OCI-LY3 (cell line): Measurements from ENCODE around the gene CNOT10.
"Not testable (repeated sequence)": the region's sequence is repeated elsewhere in the genome, so short reads cannot be mapped to it uniquely, and the experiment has no call there.

Experiments
- H2AFZ ChIP-seq: fragments of 200-600, 300-600 bp; shearing (Covaris generic); 2 replicates; pipeline ENCODE4 v1.6.0; 2014; ENCODE audit warnings: antibody characterized with exemption, low read depth, low read length
- H3K27ac ChIP-seq: fragments of 200-600, 300-600 bp; sonication (generic); 2 replicates; pipeline ENCODE4 v1.5.1; 2014; ENCODE audit warnings: mild to moderate bottlenecking, low read length, moderate library complexity, mixed read lengths
- H3K27me3 ChIP-seq: fragments of 200-600, 300-600 bp; sonication (generic); 2 replicates; pipeline ENCODE4 v1.6.1; 2014; ENCODE audit warnings: low read depth, low read length, mixed read lengths
- H3K36me3 ChIP-seq: fragments of 200-600, 300-600 bp; sonication (generic); replicated peaks from 2 replicates; pipeline ENCODE3; 2014; ENCODE audit warnings: low read depth, low read length, mixed read lengths
- H3K4me1 ChIP-seq: fragments of 300-600, 200-600 bp; sonication (generic); 2 replicates; pipeline ENCODE4 v1.6.1; 2014; ENCODE audit warnings: low read length, mixed read lengths
- H3K4me2 ChIP-seq: fragments of 200-600, 300-600 bp; sonication (generic); 2 replicates; pipeline ENCODE4 v1.6.1; 2014; ENCODE audit warnings: low read length, mixed read lengths
- H3K4me3 ChIP-seq: fragments of 300-600, 200-600 bp; sonication (generic); 2 replicates; pipeline ENCODE4 v1.5.1; 2014; ENCODE audit warnings: antibody characterized with exemption, mild to moderate bottlenecking, low read length, moderate library complexity
- H3K79me2 ChIP-seq: fragments of 300-600, 200-600 bp; shearing (Covaris generic); 2 replicates; pipeline ENCODE4 v1.6.1; 2014; ENCODE audit warnings: mild to moderate bottlenecking, low read length, mixed read lengths
- H3K9ac ChIP-seq: fragments of 300-600, 200-600 bp; shearing (Covaris generic); 2 replicates; pipeline ENCODE4 v1.6.0; 2014; ENCODE audit warnings: mild to moderate bottlenecking, low read length, moderate library complexity
- H3K9me3 ChIP-seq: fragments of 200-600, 300-600 bp; shearing (Covaris generic); 2 replicates; pipeline ENCODE4 v1.6.1; 2014; ENCODE audit warnings: low read length, mixed read lengths; ENCODE audit not compliant: insufficient read depth
- H4K20me1 ChIP-seq: fragments of 200-600, 300-600 bp; sonication (generic); 2 replicates; pipeline ENCODE4 v1.6.1; 2016; ENCODE audit warnings: low read length, mixed read lengths; ENCODE audit not compliant: insufficient read depth
- CTCF ChIP-seq: fragments of 200-600, 300-600 bp; sonication (generic); IDR thresholded peaks from 2 replicates; pipeline ENCODE4 v1.5.1; 2014; ENCODE audit warnings: antibody characterized with exemption, low read length, low read depth
- EZH2phosphoT487 ChIP-seq: fragments of 200-600 bp; shearing (Covaris generic); IDR thresholded peaks from 2 replicates; pipeline ENCODE4 v1.6.1; 2018; ENCODE audit warnings: antibody characterized with exemption, mixed run types, low read depth

CNOT10 gene

GRCh38 chr3:32791833-32792232 lies 106.8 kb downstream of the CNOT10 start:
- no peak overlapping the region for H2AFZ ChIP-seq
- H3K4me3 ChIP-seq, result no peak overlapping the region
- no peaks in the 10 kb centered on the region for H3K36me3 ChIP-seq
- no peaks in the 10 kb centered on the region for H4K20me1 ChIP-seq
- no peaks in the 10 kb centered on the region for H3K79me2 ChIP-seq
- H3K27ac ChIP-seq, result no peak overlapping the region
- H3K27me3 ChIP-seq, result peaks cover 3% of the 10 kb centered on the region; the same call in 1 of the 2 replicates
- TF ChIP-seq EZH2phosphoT487 (no peak), CTCF (no peak)
- no peaks in the 10 kb centered on the region for H3K4me1 ChIP-seq
- H3K9ac ChIP-seq, result no peak overlapping the region
- no peaks in the 10 kb centered on the region for H3K9me3 ChIP-seq
- no peak overlapping the region for H3K4me2 ChIP-seq

GRCh38 chr3:32794487-32795308 lies 109.7 kb downstream of the CNOT10 start:
- Histone ChIP-seq H3K4me2 (no peak overlapping the region), H3K9ac (no peak overlapping the region), H3K4me1 (no peaks in the 10 kb centered on the region), H3K9me3 (no peaks in the 10 kb centered on the region), H3K27me3 (peaks cover 3% of the 10 kb centered on the region; the same call in 1 of the 2 replicates), H3K27ac (no peak overlapping the region), H3K79me2 (no peaks in the 10 kb centered on the region), H4K20me1 (no peaks in the 10 kb centered on the region), H3K36me3 (no peaks in the 10 kb centered on the region), H3K4me3 (no peak overlapping the region), H2AFZ (no peak overlapping the region)
- no peak for TF ChIP-seq CTCF

GRCh38 chr3:32796384-32796950 lies 111.5 kb downstream of the CNOT10 start:
- not testable (repeated sequence) for H3K27ac ChIP-seq, H3K4me1 ChIP-seq, H3K36me3 ChIP-seq, H4K20me1 ChIP-seq, H3K4me3 ChIP-seq, H2AFZ ChIP-seq, H3K9me3 ChIP-seq, H3K4me2 ChIP-seq, H3K79me2 ChIP-seq, H3K27me3 ChIP-seq, H3K9ac ChIP-seq

GRCh38 chr3:32797776-32798175 lies 112.8 kb downstream of the CNOT10 start:
- Histone ChIP-seq H3K4me2 (no peak overlapping the region), H3K79me2 (no peaks in the 10 kb centered on the region), H2AFZ (no peak overlapping the region), H3K4me1 (no peaks in the 10 kb centered on the region), H3K9me3 (no peaks in the 10 kb centered on the region), H3K9ac (no peak overlapping the region), H3K27me3 (peaks cover 3% of the 10 kb centered on the region; the same call in 1 of the 2 replicates), H3K27ac (no peak overlapping the region), H3K4me3 (no peak overlapping the region), H3K36me3 (no peaks in the 10 kb centered on the region), H4K20me1 (no peaks in the 10 kb centered on the region)
- TF ChIP-seq EZH2phosphoT487 (no peak), CTCF (no peak)

- not testable (repeated sequence) for H3K27me3 ChIP-seq, H3K4me2 ChIP-seq, H3K79me2 ChIP-seq, H3K36me3 ChIP-seq, H3K27ac ChIP-seq, H3K4me3 ChIP-seq, H3K9me3 ChIP-seq, H3K4me1 ChIP-seq, H4K20me1 ChIP-seq, H2AFZ ChIP-seq, H3K9ac ChIP-seq
Observed at GRCh38 chr3:32801440-32801839, 116.5 kb downstream of the CNOT10 start.
